Stomach (tissue), 9 donors: Measurements from ENCODE around the gene CABLES1. TPM values are rescaled to one million over a fixed set of nuclear protein-coding genes. Genes with fewer than 3 reads are reported as not detected.

Experiments
- DNase-seq, 2 donors: peaks; one replicate each; pipeline versions ENCODE4 v3.0.0 to v3.0.0-alpha.2; 2013 to 2019
- H3K27ac ChIP-seq, 5 donors: fragments of 200-600 bp in 4 of 5; sonication (generic) in 4 of 5; one replicate each; pipeline ENCODE4 v1.5.1; 2013 to 2019; ENCODE audit warnings: mild to moderate bottlenecking in 1 of 5, moderate library complexity in 1 of 5
- H3K27me3 ChIP-seq, 3 donors: fragments of 200-600 bp; sonication (generic); one replicate each; pipeline ENCODE4 v1.5.1; 2017 to 2019; ENCODE audit warnings: mixed run types in 1 of 3
- H3K36me3 ChIP-seq, 4 donors: fragments of 200-600 bp; sonication (generic); 1 replicate in 3 of 4; 2 replicates in 1 of 4; pipeline ENCODE4 v1.5.1; 2016 to 2019
- H3K4me1 ChIP-seq, 4 donors: fragments of 200-600 bp; sonication (generic); one replicate each; pipeline ENCODE4 v1.5.1; 2016 to 2019
- H3K4me3 ChIP-seq, 4 donors: fragments of 200-600 bp; sonication (generic) in 3 of 4; one replicate each; pipeline ENCODE4 v1.5.1; 2016 to 2019; ENCODE audit warnings: mild to moderate bottlenecking in 1 of 4
- H3K9me3 ChIP-seq, 4 donors: fragments of 200-600 bp; sonication (generic); one replicate each; pipeline ENCODE4 v1.5.1; 2016 to 2019
- CTCF ChIP-seq, 7 experiments: fragments of 450-650 bp in 4 of 7; fragments of 200-600 bp in 3 of 7; sonication (generic) in 3 of 7; IDR thresholded peaks; one replicate each; pipeline ENCODE4 v1.5.1; 2016 to 2019; ENCODE audit warnings: antibody characterized with exemption in 7 of 7, control low read depth in 2 of 7, mild to moderate bottlenecking in 1 of 7
- EP300 ChIP-seq: sonication (generic); formaldehyde crosslinking; IDR thresholded peaks from one replicate; pipeline ENCODE4 v1.6.1; 2017; ENCODE audit warnings: antibody characterized with exemption
- POLR2A ChIP-seq, 4 donors: fragments of 450-650 bp; IDR thresholded peaks; one replicate each; pipeline ENCODE4 v1.6.1; 2016; ENCODE audit warnings: antibody characterized with exemption in 4 of 4, control low read depth in 2 of 4, mild to moderate bottlenecking in 1 of 4, moderate library complexity in 1 of 4
- POLR2AphosphoS5 ChIP-seq, 3 donors: sonication (generic); formaldehyde crosslinking; IDR thresholded peaks; one replicate each; pipeline ENCODE4 v1.6.1; 2016; ENCODE audit warnings: antibody characterized with exemption in 3 of 3
- WGBS, 5 donors: extraction: QIAGEN DNeasy Blood & Tissue Kit in 3 of 5; methylation state at CpG; one replicate each; pipeline versions ENCODE4 v1.1.5 to v1.1.7; 2013 to 2018; 5-methylcytosine and 5-hydroxymethylcytosine counted together
- intact Hi-C: fragments of 100-400 bp; cut with DNase I; formaldehyde crosslinking; loops from one replicate; pipeline ENCODE4 v1.15.1; 2023; ENCODE audit warnings: low total_unique reads
- polyA plus RNA-seq, 3 donors: library from polyadenylated mRNA; stranded (reverse); fragments of 200-250 nt; gene quantifications; one replicate each; pipeline ENCODE4 v1.2.3, GENCODE V29; 2013
- total RNA-seq, 5 donors: library from RNA; depleted of rRNA; stranded (reverse); fragments of >200 nt; gene quantifications; one replicate each; pipeline versions ENCODE4 v1.1.0 to v1.2.3, GENCODE V29; 2014 to 2016
- donor health status: healthy with polysubstance abuse.
- donor health status: Bipolar disorder and iron deficiency.
- donor health status: healthy.

The CABLES1 gene
- total and polyA plus RNA-seq, 8 donors, result 5.6 to 36.8 (median 18.2) TPM

- no peaks in the 10 kb centered on the region for H3K9me3 ChIP-seq
- DNase-seq, result no peak
- intact Hi-C loops, result no loop called here
- 88 to 93% (median 92%) methylated on average over 10 of the region's 10 CpGs for WGBS, 5 donors
- H3K4me1 ChIP-seq, result peaks cover 0 to 29% (median 9%) of the 10 kb centered on the region in 4 donors
- H3K27me3 ChIP-seq, result no peaks in the 10 kb centered on the region
- no peak overlapping the region for H3K4me3 ChIP-seq
- TF ChIP-seq EP300 (no peak), POLR2A (IDR thresholded peaks at IDR 0.05) (no peak), POLR2AphosphoS5 (IDR thresholded peaks at IDR 0.05) (no peak), CTCF (IDR thresholded peaks at IDR 0.05) (no peak)
- H3K27ac ChIP-seq, result no peak overlapping the region
- no peaks in the 10 kb centered on the region for H3K36me3 ChIP-seq
Measured at GRCh38 chr18:23149570-23149969, 14.3 kb downstream of the CABLES1 start.

GRCh38 chr18:23151414-23152099, 16.3 kb downstream of the CABLES1 start:
- 92 to 98% (median 97%) methylated on average over 11 of the region's 11 CpGs for WGBS, 5 donors
- no peaks in the 10 kb centered on the region for H3K27me3 ChIP-seq
- no peak for TF ChIP-seq POLR2A (IDR thresholded peaks at IDR 0.05)
- TF ChIP-seq POLR2AphosphoS5 (IDR thresholded peaks at IDR 0.05), result no peak
- no peak for TF ChIP-seq EP300
- no peak for TF ChIP-seq CTCF (IDR thresholded peaks at IDR 0.05)
- no peak overlapping the region for H3K27ac ChIP-seq
- intact Hi-C loops, result no loop called here
- H3K4me3 ChIP-seq, result no peak overlapping the region
- no peaks in the 10 kb centered on the region for H3K36me3 ChIP-seq
- H3K4me1 ChIP-seq, result peaks cover 0 to 20% (median 13%) of the 10 kb centered on the region in 4 donors
- no peak for DNase-seq
- H3K9me3 ChIP-seq, result no peaks in the 10 kb centered on the region

- H3K4me1 ChIP-seq, result peaks cover 0 to 12% (median 6%) of the 10 kb centered on the region in 4 donors
- no peak overlapping the region for H3K4me3 ChIP-seq
- H3K27ac ChIP-seq, result no peak overlapping the region
- 74 to 88% (median 82%) methylated on average over 6 of the region's 6 CpGs for WGBS, 5 donors
- no peaks in the 10 kb centered on the region for H3K36me3 ChIP-seq
- no peaks in the 10 kb centered on the region for H3K9me3 ChIP-seq
- no peaks in the 10 kb centered on the region for H3K27me3 ChIP-seq
- intact Hi-C loops, result no loop called here
- no peak for DNase-seq
- TF ChIP-seq POLR2A (IDR thresholded peaks at IDR 0.05), result no peak
- TF ChIP-seq EP300, result no peak
- TF ChIP-seq CTCF (IDR thresholded peaks at IDR 0.05), result no peak
- no peak for TF ChIP-seq POLR2AphosphoS5 (IDR thresholded peaks at IDR 0.05)
Measured at GRCh38 chr18:23154030-23154429, 18.7 kb downstream of the CABLES1 start.

- H3K4me1 ChIP-seq, result peaks cover 0 to 7% (median 3%) of the 10 kb centered on the region in 4 donors
- H3K27me3 ChIP-seq, result no peaks in the 10 kb centered on the region
- DNase-seq, result no peak
- H3K4me3 ChIP-seq, result no peak overlapping the region
- intact Hi-C loops, result no loop called here
- no peaks in the 10 kb centered on the region for H3K9me3 ChIP-seq
- H3K27ac ChIP-seq, result no peak overlapping the region
- TF ChIP-seq EP300 (no peak), POLR2AphosphoS5 (IDR thresholded peaks at IDR 0.05) (no peak), CTCF (IDR thresholded peaks at IDR 0.05) (no peak), POLR2A (IDR thresholded peaks at IDR 0.05) (no peak)
- 74 to 85% (median 83%) methylated on average over 5 of the region's 5 CpGs for WGBS, 5 donors
- H3K36me3 ChIP-seq, result no peaks in the 10 kb centered on the region
Measured at GRCh38 chr18:23154823-23155500, 19.7 kb downstream of the CABLES1 start.
